Thyroid gland (tissue), 4 donors: ENCODE data around the gene TNFAIP8.

Source experiments
- POLR2A ChIP-seq, 2 donors: fragments of 450-650 bp; IDR thresholded peaks; one replicate each; pipeline ENCODE4 v1.6.1; 2017; ENCODE audit warnings: antibody characterized with exemption in 2 of 2, mild to moderate bottlenecking in 2 of 2, moderate library complexity in 1 of 2
- TF ChIP-seq, protein P1 (sequence below), 6 experiments: fragments of 200-600 bp in 3 of 6; fragments of 450-650 bp in 3 of 6; sonication (generic) in 3 of 6; IDR thresholded peaks; one replicate each; pipeline ENCODE4 v1.5.1; 2016 to 2019; ENCODE audit warnings: antibody characterized with exemption in 6 of 6, mild to moderate bottlenecking in 2 of 6, inconsistent platforms in 1 of 6, moderate library complexity in 1 of 6

DNA sequence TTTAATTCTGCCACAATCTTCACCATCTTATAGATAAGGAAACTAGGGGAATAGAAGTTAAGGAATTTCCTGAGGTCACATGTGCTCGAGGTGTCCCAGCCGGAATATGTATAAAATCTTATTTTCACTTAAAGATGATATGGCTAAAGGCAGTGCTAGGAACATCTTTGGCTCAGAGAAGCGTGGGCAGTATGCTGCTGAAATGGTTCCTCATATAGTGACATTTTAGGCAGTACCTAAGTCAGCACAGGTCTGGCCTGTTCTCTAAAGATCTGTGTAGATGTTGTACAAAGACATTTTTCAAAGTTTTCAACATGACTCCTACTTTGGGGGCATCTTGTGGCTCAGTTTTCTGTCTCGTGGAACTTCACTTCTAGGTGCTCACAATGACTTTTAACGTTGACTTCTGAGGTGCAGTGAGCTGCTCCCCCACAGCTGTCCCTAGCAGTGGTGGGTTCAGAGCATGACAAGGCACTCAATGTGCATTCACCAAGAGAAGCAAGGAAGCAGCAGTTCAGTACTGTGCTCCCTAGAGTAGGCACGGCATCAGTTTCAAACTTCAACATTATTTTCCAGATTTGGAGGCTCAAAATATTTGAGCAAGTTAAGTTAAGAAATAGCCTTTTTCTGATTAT is 40.3 kb downstream of the TNFAIP8 start:
- TF ChIP-seq, protein P1, sequence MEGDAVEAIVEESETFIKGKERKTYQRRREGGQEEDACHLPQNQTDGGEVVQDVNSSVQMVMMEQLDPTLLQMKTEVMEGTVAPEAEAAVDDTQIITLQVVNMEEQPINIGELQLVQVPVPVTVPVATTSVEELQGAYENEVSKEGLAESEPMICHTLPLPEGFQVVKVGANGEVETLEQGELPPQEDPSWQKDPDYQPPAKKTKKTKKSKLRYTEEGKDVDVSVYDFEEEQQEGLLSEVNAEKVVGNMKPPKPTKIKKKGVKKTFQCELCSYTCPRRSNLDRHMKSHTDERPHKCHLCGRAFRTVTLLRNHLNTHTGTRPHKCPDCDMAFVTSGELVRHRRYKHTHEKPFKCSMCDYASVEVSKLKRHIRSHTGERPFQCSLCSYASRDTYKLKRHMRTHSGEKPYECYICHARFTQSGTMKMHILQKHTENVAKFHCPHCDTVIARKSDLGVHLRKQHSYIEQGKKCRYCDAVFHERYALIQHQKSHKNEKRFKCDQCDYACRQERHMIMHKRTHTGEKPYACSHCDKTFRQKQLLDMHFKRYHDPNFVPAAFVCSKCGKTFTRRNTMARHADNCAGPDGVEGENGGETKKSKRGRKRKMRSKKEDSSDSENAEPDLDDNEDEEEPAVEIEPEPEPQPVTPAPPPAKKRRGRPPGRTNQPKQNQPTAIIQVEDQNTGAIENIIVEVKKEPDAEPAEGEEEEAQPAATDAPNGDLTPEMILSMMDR (IDR thresholded peaks at IDR 0.05), result no peak
- no peak for TF ChIP-seq POLR2A (IDR thresholded peaks at IDR 0.05)
